HG03025 (cell line): ENCODE measurements around the gene NIPSNAP3A.

Source experiments
- ATAC-seq: cut with Tn5 transposase; IDR thresholded peaks from one replicate; pipeline ENCODE4 v1.9.1; 2021; ENCODE audit warnings: mild to moderate bottlenecking, moderate library complexity; ENCODE audit not compliant: unreplicated experiment, low FRiP score

NIPSNAP3A gene

GRCh38 chr9:104772714-104773510 lies 25.4 kb downstream of the NIPSNAP3A start:
- no peak for ATAC-seq

DNA sequence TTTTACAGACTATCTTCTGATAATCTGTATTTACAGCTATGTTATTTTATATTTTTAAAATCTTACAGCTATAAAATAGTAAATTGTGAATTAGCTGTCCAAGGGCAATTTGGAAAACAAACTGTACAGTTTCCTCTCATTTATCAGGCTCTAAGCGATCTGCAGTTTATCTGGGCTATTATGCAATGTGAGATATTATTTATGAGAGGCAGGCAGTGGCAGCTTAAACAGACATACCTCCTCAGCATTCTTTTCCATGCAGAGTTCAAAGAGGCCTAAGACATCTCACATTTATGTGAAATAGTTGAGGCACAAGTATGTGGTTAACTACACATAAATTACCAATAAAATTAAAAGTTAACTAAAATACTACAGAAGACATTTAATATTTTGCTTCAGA lies 26.6 kb downstream of the NIPSNAP3A start:
- ATAC-seq: no peak

- peak; percentile 96 for ATAC-seq
These were observed 27.5 kb downstream of the NIPSNAP3A start for GRCh38 chr9:104774831-104775573.

DNA sequence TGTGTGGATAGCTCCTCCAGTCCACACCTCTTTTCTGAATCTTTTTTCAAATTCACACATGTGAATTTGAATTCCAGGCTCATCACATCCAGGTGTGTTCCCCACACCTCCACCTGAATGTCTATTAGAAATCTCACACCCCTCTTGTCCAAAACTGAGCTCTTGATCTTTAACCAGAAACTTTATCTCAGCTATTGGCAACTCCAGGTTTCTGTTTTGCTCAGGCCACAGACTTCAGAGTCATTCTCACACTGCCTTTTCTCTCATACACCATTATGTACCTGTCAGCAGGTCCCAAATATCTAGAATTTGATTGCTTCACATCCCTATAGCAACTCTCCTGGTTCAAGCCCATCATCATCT lies 28.1 kb downstream of the NIPSNAP3A start:
- peak; percentile 70 for ATAC-seq

DNA sequence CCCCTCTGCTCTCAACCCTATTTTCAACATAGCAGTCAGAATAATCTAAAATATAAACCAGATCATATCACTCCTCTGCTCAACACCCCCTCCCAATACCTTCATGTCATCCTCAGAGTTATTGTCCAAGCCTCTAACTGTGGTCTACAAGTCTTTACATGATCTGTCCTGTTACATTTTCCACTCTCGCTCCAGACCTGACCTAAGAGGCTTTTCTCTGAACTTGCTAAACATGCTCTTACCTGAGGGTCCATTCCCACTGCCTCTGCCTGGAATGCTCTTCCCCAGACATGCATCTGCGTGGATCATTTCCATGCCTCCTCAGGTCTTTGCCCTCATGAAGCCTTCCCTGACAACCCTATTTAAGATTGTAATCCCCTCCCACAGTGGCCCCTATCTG lies 28.5 kb downstream of the NIPSNAP3A start:
- no peak for ATAC-seq

GRCh38 chr9:104776797-104777196 lies 29.3 kb downstream of the NIPSNAP3A start:
- no peak for ATAC-seq

DNA sequence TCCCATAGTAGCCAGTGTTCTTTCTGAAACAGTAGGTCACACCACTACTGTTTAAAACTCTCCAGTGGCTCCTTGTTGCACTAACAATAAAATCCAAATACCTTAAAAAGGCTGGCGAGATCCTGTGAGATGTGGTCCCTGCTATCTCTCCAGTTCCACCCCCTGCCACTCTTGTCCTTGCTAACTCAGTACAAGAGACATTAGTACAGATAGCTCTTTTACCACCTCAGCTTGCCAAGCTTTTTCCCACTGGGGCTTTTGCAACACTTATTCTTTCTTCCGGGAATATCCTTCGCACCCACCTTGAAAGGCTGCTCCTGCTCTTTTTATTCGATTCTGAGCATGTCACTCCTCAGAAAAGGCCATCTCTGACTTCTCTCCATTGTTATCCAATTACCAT lies 31.3 kb downstream of the NIPSNAP3A start:
- no peak for ATAC-seq

DNA sequence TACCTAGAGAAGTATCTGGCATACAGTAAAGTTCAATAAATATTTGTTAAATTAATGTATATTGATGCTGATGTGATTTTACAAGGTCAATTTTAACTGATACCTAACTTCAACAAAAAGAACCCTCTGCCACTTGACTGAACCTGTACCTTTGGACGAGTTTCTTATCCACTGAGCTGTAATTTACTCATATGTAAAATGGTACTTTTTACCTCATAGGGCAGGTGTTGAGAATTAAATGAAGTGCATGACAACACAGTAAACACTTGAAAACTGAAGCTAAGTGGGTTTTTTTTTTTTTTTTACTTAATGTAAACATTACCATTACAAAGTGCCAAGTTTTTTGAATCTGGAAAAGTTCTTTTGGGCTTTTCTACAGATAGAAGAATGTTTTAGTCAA lies 31.9 kb downstream of the NIPSNAP3A start:
- ATAC-seq: no peak

GRCh38 chr9:104779946-104780535 lies 32.6 kb downstream of the NIPSNAP3A start:
- no peak for ATAC-seq

DNA sequence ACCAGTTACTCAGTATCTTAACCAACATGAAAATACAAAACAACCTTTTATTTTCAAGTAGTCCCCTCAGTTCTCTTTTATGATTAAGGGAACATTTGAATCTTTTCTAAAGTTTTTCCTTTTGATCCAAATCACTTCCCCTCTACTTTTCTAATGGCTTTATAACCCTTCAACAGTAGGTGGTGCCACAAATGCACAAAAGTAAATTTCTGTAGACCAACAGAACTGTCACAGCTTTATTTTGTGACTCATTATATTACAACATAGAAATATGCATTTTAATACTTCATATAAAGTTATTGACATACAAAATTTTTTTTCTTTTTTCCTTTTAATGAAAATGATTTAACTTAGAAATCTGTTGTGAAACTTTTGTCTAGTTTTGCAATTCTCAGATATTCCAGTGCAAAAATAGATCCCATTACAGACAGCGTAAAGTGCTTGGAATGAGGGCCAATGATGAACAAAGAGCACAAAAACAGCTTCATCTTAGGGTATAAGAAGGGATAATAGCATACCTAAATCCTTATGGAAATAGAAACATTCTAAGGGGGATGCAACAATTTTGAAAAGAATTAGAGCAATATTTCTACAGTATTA lies 33.4 kb downstream of the NIPSNAP3A start:
- ATAC-seq: no peak

GRCh38 chr9:104783588-104783987 lies 36.1 kb downstream of the NIPSNAP3A start:
- ATAC-seq: no peak

- no peak for ATAC-seq
These were observed 36.6 kb downstream of the NIPSNAP3A start for GRCh38 chr9:104784098-104784497.

DNA sequence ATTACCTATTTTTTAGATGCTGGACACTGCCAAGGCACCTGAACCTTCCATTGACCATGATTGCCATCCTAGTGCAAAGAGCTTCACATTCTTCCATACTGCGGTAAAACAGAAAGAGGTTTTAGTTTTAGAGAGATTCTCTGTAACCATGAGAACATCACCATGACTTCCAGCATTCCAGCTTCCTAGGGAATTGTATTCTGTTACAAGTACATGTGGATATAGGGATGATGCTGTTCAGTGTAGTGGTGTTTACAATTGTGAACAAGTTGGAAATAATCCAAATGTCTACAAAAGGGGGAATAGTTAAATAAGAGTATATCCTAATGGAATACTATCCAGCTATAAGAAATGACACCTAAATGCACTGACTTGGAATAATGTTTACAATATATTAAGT lies 38.8 kb downstream of the NIPSNAP3A start:
- ATAC-seq: no peak

DNA sequence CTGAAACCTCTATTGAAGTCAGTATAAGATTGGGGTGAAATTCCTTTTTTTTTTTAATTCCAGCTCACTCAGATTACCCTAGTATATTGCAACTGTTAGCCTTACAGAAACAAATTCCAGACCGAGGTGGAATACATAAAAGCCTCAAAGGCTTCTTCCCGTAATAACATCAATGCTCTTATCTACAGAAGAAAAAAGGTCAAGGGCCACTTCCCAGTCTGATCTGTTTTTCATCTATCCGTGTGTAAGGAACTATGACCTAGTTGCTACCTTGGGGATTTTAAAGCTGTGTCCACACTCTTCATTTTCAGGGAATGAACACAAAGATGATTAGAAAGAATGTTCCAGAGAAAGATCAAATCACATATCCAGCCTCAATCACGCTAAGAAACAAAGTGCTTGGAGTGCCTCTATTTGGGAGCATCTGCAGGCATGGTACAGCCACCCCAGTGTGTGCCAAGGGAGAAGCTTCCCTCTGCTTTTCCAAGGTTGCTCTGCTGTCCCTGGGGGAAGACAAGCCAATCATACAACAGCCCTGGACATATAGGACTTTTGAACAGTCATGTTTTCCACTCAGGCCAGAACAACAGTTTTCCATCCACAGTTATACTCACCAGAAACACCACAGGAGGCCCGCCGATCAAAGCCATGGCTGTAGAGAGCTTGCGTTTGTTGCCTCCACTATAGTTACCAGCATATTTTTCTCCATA lies 40.0 kb downstream of the NIPSNAP3A start:
- ATAC-seq: no peak

- ATAC-seq: no peak
These were observed 40.8 kb downstream of the NIPSNAP3A start for GRCh38 chr9:104788251-104788650.

DNA sequence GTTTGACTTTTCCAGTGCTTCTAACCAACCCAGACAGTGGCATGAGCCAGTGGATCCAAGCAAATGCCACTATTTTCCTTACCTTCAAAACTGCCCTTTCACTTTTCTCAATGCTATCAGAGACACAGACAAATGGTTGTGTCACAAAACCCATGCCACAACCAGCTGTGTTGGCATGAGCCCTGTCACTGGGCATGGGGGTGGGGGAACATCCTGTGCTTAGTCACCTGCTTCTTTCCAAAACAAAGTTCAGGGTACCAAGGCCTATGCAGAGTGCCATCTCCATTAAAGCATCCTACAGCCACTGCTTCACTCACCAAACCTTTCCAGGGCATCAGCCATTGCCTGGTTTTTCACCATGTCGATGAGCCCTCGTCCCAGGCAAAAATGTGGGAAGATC lies 46.6 kb downstream of the NIPSNAP3A start:
- no peak for ATAC-seq

GRCh38 chr9:104795082-104795481 lies 47.6 kb downstream of the NIPSNAP3A start:
- ATAC-seq: no peak

DNA sequence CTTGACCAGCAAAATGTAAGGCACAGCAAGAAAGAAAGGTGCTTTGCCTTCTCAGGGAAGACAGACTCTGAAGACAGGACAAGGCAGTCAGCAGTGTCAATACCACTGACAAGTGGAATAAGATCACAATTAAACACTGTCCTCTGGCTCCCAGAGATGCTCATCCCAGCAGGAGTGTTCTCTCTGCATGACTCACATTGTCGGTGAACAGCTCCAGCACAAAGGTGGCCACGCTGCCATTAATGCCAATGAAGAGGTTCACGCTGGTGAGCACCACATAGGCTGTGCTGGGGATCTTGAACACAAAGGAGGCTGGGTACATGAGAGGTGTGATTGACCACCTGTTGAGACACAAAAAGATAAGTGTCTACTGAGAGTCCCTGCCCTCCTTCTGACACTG lies 48.4 kb downstream of the NIPSNAP3A start:
- ATAC-seq: no peak

DNA sequence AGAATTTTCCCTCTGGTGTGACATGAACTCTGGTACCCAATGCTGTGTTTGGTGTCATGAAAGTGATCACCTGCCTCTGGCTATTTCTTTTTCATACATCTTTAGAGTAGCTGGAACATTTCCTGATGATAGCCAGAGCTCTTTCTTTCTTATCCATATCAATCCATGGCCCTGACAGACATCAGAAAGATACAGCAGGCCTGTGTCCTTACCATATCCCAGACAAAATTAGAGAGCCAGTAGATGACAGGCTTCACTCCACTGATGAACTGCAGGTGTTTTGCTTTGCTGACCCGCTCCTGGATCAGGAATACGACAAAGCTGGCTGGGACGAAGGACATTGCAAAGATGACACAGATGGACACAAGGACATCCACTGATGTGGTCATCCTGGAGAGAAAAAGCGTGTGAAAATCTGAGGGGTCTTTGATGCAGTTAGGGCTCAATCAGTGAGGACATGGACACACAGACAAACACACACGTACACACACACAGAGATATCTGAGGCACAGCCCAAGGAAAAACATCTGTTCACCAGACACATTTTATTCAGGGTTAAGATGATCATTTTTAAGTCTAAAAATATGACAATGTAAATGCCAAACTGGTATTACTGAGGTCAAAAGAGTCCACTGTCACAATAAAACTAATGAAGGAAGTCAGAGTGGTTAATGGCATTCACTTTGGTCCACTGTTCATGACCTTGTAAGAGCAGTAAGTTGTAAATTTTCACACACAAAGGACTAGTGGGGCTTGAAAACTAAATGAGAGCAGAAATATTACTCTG lies 50.9 kb downstream of the NIPSNAP3A start:
- no peak for ATAC-seq
